Smooth muscle cell (in vitro differentiated cells): ENCODE data around the gene ZRSR2. TPM values are rescaled to one million over a fixed set of nuclear protein-coding genes. Genes with fewer than 3 reads are reported as not detected.

Experiments used
- DNase-seq: peaks from one replicate; lab custom pipeline; 2025; ENCODE audit not compliant: unreplicated experiment; lab: John Stamatoyannopoulos, UW
- H2AFZ ChIP-seq: fragments of 200-600 bp; sonication (generic); 2 replicates; pipeline ENCODE4 v1.6.0; 2016; ENCODE audit warnings: antibody characterized with exemption, low read depth, mild to moderate bottlenecking
- H3F3A ChIP-seq: fragments of 200-600 bp; sonication (generic); 2 replicates; pipeline ENCODE4 v1.6.0; 2017; ENCODE audit warnings: antibody characterized with exemption, low read depth
- H3K27ac ChIP-seq: fragments of 200-600 bp; sonication (generic); 2 replicates; pipeline ENCODE4 v1.5.1; 2016; ENCODE audit warnings: low read depth, mild to moderate bottlenecking
- H3K27me3 ChIP-seq: fragments of 200-600 bp; sonication (generic); 2 replicates; pipeline ENCODE4 v1.6.1; 2016; ENCODE audit warnings: low read depth, mild to moderate bottlenecking
- H3K36me3 ChIP-seq: fragments of 200-600 bp; sonication (generic); 2 replicates; pipeline ENCODE4 v1.5.1; 2016; ENCODE audit warnings: low read depth
- H3K4me1 ChIP-seq: fragments of 200-600 bp; sonication (generic); 2 replicates; pipeline ENCODE4 v1.5.1; 2016; ENCODE audit warnings: low read depth
- H3K4me2 ChIP-seq: fragments of 200-600 bp; sonication (generic); 2 replicates; pipeline ENCODE4 v1.6.0; 2016; ENCODE audit warnings: mild to moderate bottlenecking
- H3K4me3 ChIP-seq: fragments of 200-600 bp; sonication (generic); 2 replicates; pipeline ENCODE4 v1.5.1; 2016; ENCODE audit warnings: mild to moderate bottlenecking
- H3K79me2 ChIP-seq: fragments of 200-600 bp; sonication (generic); 2 replicates; pipeline ENCODE4 v1.6.0; 2016; ENCODE audit warnings: low read depth, mild to moderate bottlenecking
- H3K9ac ChIP-seq: fragments of 200-600 bp; sonication (generic); 2 replicates; pipeline ENCODE4 v1.6.0; 2016; ENCODE audit warnings: low read depth
- H3K9me3 ChIP-seq: fragments of 200-600 bp; sonication (generic); replicated peaks from 2 replicates; pipeline ENCODE4 v1.5.1; 2016; ENCODE audit warnings: low read depth
- H4K20me1 ChIP-seq: fragments of 200-600 bp; sonication (generic); 2 replicates; pipeline ENCODE4 v1.6.0; 2016; ENCODE audit warnings: low read depth
- CTCF ChIP-seq: fragments of 200-600 bp; sonication (generic); IDR thresholded peaks from 2 replicates; pipeline ENCODE4 v1.5.1; 2017; ENCODE audit warnings: borderline replicate concordance, mild to moderate bottlenecking, antibody characterized with exemption; ENCODE audit not compliant: insufficient read depth, poor library complexity, severe bottlenecking
- WGBS: methylation state at CpG from one replicate; pipeline ENCODE4 v1.1.7; 2016; ENCODE audit warnings: low lambda C conversion rate; 5-methylcytosine and 5-hydroxymethylcytosine counted together
- polyA plus RNA-seq: library from polyadenylated mRNA; unstranded; fragments of >200 nt; fragmentation: Nextera tagmentation; extraction: Ambion mirVana; gene quantifications from 2 replicates; pipeline ENCODE4 v1.2.1, GENCODE V29; 2016
- total RNA-seq: library from RNA; depleted of rRNA; stranded (reverse); fragments of >200 nt; gene quantifications from 2 replicates; pipeline ENCODE4 v1.2.3, GENCODE V29; 2014

ZRSR2 gene
- total and polyA plus RNA-seq, 2 experiments from 2014 or later, result 7.1 to 23.9 TPM

DNA sequence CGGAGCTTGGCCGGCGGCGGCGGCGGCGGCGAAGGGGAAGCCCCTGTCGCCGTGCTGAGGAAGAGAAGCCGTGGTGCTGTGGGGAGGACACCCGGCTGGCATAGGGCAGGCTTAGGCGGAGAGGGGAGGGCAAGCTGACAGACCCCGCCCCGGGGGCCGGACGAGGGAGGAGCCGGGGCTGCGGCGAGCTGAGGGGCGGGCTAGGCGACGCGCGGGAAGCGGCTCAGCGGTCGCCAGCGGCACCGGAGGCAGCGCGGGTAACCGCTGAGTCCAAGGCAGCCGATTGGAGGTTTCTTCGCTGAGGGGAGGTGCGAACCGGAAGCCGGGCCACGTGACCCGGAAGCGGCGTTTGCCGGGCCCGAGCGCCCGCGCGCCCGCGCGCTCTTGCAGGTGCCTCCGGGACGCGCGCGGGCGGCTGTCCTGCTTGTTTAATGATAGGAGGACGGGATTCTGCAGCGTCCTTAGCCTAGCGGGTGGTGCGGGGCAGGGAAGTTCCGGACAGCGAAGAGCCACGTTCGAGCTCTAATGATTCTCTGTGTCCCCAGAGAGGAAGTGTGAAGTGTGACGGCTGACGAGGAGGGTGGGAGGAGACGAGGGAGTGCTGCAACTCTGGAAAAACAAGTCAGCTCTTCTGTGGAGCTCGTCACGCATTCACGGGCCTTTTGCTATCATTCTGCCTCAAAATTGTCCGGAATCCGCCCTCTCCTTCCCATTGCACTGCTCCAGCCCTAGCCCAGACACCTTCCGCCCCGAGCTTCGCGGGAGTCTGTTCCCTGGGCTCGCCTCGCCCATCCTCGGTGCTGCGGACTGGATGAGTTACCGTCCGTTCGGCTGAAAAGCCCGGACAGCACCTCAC is 64.7 kb downstream of the ZRSR2 start, which contains the start of gene AP1S2:
TSS of gene AP1S2 (minus strand) at position 102 of the 856 bp plus-strand sequence. CDS start 2,289 bp downstream, outside the sequence.
- Histone ChIP-seq H3F3A (peaks cover 6% of the 10 kb centered on the region), H3K4me1 (peaks cover 36% of the 10 kb centered on the region), H3K4me2 (peak within 1 kb of the TSS; percentile 89), H4K20me1 (peaks cover 14% of the 10 kb centered on the region), H3K4me3 (peak within 1 kb of the TSS; percentile 74), H2AFZ (peak within 1 kb of the TSS; percentile 97), H3K9me3 (no peaks in the 10 kb centered on the region), H3K36me3 (no peaks in the 10 kb centered on the region), H3K27me3 (no peaks in the 10 kb centered on the region), H3K27ac (peak within 1 kb of the TSS; percentile 72), H3K79me2 (peaks cover 44% of the 10 kb centered on the region), H3K9ac (peak within 1 kb of the TSS; percentile 72)
- DNase-seq, result peak; percentile 88
- TF ChIP-seq CTCF, result no peak
- under 1% methylated on average over 57 of the region's 85 CpGs for WGBS

GRCh38 chrX:15855568-15856221 is 65.4 kb downstream of the ZRSR2 start:
- TF ChIP-seq CTCF, result no peak
- Histone ChIP-seq H3K4me2 (peak overlapping the region; percentile 89), H3K4me1 (peaks cover 35% of the 10 kb centered on the region), H4K20me1 (peaks cover 7% of the 10 kb centered on the region), H3K79me2 (peaks cover 37% of the 10 kb centered on the region), H3K9me3 (no peaks in the 10 kb centered on the region), H3K27me3 (no peaks in the 10 kb centered on the region), H3K4me3 (peak overlapping the region; percentile 74), H2AFZ (peak overlapping the region; percentile 97), H3K9ac (peak overlapping the region; percentile 52), H3K36me3 (no peaks in the 10 kb centered on the region), H3F3A (peaks cover 6% of the 10 kb centered on the region), H3K27ac (peak overlapping the region; percentile 72)
- WGBS, result 10% methylated on average over 16 of the region's 16 CpGs
- no peak for DNase-seq

DNA sequence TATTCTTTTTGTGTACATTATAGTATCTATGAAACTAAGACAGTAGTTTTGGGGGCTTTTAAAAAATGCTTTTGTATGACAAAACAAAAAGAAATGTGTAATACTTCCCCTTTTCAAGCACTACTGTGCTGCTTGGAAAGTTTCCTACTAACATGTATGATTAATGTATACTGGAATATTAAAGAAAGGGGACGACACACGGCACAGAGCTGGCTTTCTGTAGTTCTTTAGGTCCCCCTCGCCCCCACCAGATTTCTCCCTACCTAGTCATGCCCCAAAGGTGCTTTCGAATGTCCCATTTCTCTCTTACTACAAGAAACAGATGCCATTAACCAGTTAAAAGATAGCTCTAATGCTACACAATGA is 65.9 kb downstream of the ZRSR2 start:
- DNase-seq, result no peak
- Histone ChIP-seq H3K4me2 (peak overlapping the region; percentile 89), H3K27ac (no peak overlapping the region), H3K36me3 (no peaks in the 10 kb centered on the region), H3F3A (peaks cover 6% of the 10 kb centered on the region), H3K79me2 (peaks cover 32% of the 10 kb centered on the region), H3K9me3 (no peaks in the 10 kb centered on the region), H3K27me3 (no peaks in the 10 kb centered on the region), H3K9ac (peak overlapping the region; percentile 2), H3K4me1 (peaks cover 30% of the 10 kb centered on the region), H2AFZ (peak overlapping the region; percentile 56), H4K20me1 (peaks cover 6% of the 10 kb centered on the region), H3K4me3 (peak overlapping the region; percentile 74)
- WGBS, result 52% methylated on average over 4 of the region's 4 CpGs
- no peak for TF ChIP-seq CTCF
